ENCODE results near the gene DSG4.

Gene DSG4

GRCh38 chr18:31407649-31408048 lies 31.1 kb downstream of the DSG4 start:
- DNase-seq (ENCODE audit: low read depth): no peak
- TF ChIP-seq CTCF (IDR thresholded peaks at IDR 0.05; ENCODE audit: low read depth, low read length, missing control alignments): no peak
- in situ Hi-C loops (cut with HindIII; ENCODE audit: low sequenced_read_pairs): no loop called here
- H3K4me3 ChIP-seq (ENCODE audit: low read depth, low read length): no peak overlapping the region

- TF ChIP-seq CTCF (IDR thresholded peaks at IDR 0.05; ENCODE audit: low read depth, low read length, missing control alignments): no peak
- no peak overlapping the region for H3K4me3 ChIP-seq (ENCODE audit: low read depth, low read length)
- in situ Hi-C loops (cut with HindIII; ENCODE audit: low sequenced_read_pairs): no loop called here
- no peak for DNase-seq (ENCODE audit: low read depth)
Measured at GRCh38 chr18:31409276-31409675, 32.7 kb downstream of the DSG4 start.

- no peak for DNase-seq (ENCODE audit: low read depth)
- no peak for TF ChIP-seq CTCF (IDR thresholded peaks at IDR 0.05; ENCODE audit: low read depth, low read length, missing control alignments)
- H3K4me3 ChIP-seq (ENCODE audit: low read depth, low read length): no peak overlapping the region
- in situ Hi-C loops (cut with HindIII; ENCODE audit: low sequenced_read_pairs): no loop called here
Measured at GRCh38 chr18:31410716-31411483, 34.3 kb downstream of the DSG4 start.

- H3K4me3 ChIP-seq (ENCODE audit: low read depth, low read length): no peak overlapping the region
- no peak for TF ChIP-seq CTCF (IDR thresholded peaks at IDR 0.05; ENCODE audit: low read depth, low read length, missing control alignments)
- no peak for DNase-seq (ENCODE audit: low read depth)
- in situ Hi-C loops (cut with HindIII; ENCODE audit: low sequenced_read_pairs): no loop called here
Measured at GRCh38 chr18:31413137-31413536, 36.6 kb downstream of the DSG4 start.

GRCh38 chr18:31417850-31418249 lies 41.3 kb downstream of the DSG4 start:
- TF ChIP-seq CTCF (IDR thresholded peaks at IDR 0.05; ENCODE audit: low read depth, low read length, missing control alignments): no peak
- H3K4me3 ChIP-seq (ENCODE audit: low read depth, low read length): no peak overlapping the region
- no peak for DNase-seq (ENCODE audit: low read depth)
- in situ Hi-C loops (cut with HindIII; ENCODE audit: low sequenced_read_pairs): no loop called here

- TF ChIP-seq CTCF (IDR thresholded peaks at IDR 0.05; ENCODE audit: low read depth, low read length, missing control alignments): no peak
- in situ Hi-C loops (cut with HindIII; ENCODE audit: low sequenced_read_pairs): no loop called here
- DNase-seq (ENCODE audit: low read depth): no peak
- H3K4me3 ChIP-seq (ENCODE audit: low read depth, low read length): no peak overlapping the region
Measured at GRCh38 chr18:31419457-31419932, 42.9 kb downstream of the DSG4 start.

All from astrocyte of the cerebellum (primary cell).